B cell (primary cell): ENCODE results near the gene ZBTB24.

ENCODE experiments used
- CTCF ChIP-seq: fragments of 200-600 bp; IDR thresholded peaks from one replicate; pipeline ENCODE4 v1.8.0; 2022; ENCODE audit warnings: antibody characterized with exemption, mild to moderate bottlenecking
- EZH2 ChIP-seq: IDR thresholded peaks from 2 replicates; pipeline ENCODE4 v1.6.1; 2012; ENCODE audit warnings: borderline replicate concordance, low read depth, mild to moderate bottlenecking, moderate library complexity, low read length; ENCODE audit not compliant: insufficient read depth, poor library complexity, severe bottlenecking

- TF ChIP-seq CTCF (no peak), EZH2 (no peak)
Measured at GRCh38 chr6:109516929-109517328, 33.9 kb upstream of the ZBTB24 start.
